ENCODE data around the gene SLC16A3.

Gene SLC16A3

GRCh38 chr17:82278308-82278707 lies 49.5 kb downstream of the SLC16A3 start:
- no peak overlapping the region for H3K27ac ChIP-seq (ENCODE audit: low read depth, low read length)
- H3K4me3 ChIP-seq (ENCODE audit: low read depth in 1 of 2, low read length in 2 of 2) = no peak overlapping the region
- H3K4me1 ChIP-seq (ENCODE audit: insufficient read depth, low read length) = peaks cover 7% of the 10 kb centered on the region
- no peaks in the 10 kb centered on the region for H3K9me3 ChIP-seq (ENCODE audit: low read length)
- H3K9ac ChIP-seq (ENCODE audit: low read length) = no peak overlapping the region
- H3K36me3 ChIP-seq (ENCODE audit: insufficient read depth, low read length) = no peaks in the 10 kb centered on the region
- H3K27me3 ChIP-seq (ENCODE audit: control insufficient read depth in 1 of 2, insufficient read depth in 2 of 2, low read length in 2 of 2) = no peaks in the 10 kb centered on the region

- Histone ChIP-seq H3K27me3 (ENCODE audit: control insufficient read depth in 1 of 2, insufficient read depth in 2 of 2, low read length in 2 of 2) (no peaks in the 10 kb centered on the region), H3K4me1 (ENCODE audit: insufficient read depth, low read length) (peaks cover 7% of the 10 kb centered on the region), H3K27ac (ENCODE audit: low read depth, low read length) (no peak overlapping the region), H3K9me3 (ENCODE audit: low read length) (no peaks in the 10 kb centered on the region), H3K4me3 (ENCODE audit: low read depth in 1 of 2, low read length in 2 of 2) (no peak overlapping the region), H3K9ac (ENCODE audit: low read length) (no peak overlapping the region), H3K36me3 (ENCODE audit: insufficient read depth, low read length) (no peaks in the 10 kb centered on the region)
These were observed 50.0 kb downstream of the SLC16A3 start for GRCh38 chr17:82278786-82279391.

GRCh38 chr17:82280537-82280936 lies 51.7 kb downstream of the SLC16A3 start:
- Histone ChIP-seq H3K9ac (ENCODE audit: low read length) (no peak overlapping the region), H3K4me3 (ENCODE audit: low read depth in 1 of 2, low read length in 2 of 2) (no peak overlapping the region), H3K27me3 (ENCODE audit: control insufficient read depth in 1 of 2, insufficient read depth in 2 of 2, low read length in 2 of 2) (no peaks in the 10 kb centered on the region), H3K9me3 (ENCODE audit: low read length) (no peaks in the 10 kb centered on the region), H3K27ac (ENCODE audit: low read depth, low read length) (no peak overlapping the region), H3K4me1 (ENCODE audit: insufficient read depth, low read length) (no peaks in the 10 kb centered on the region), H3K36me3 (ENCODE audit: insufficient read depth, low read length) (no peaks in the 10 kb centered on the region)

GRCh38 chr17:82281076-82281475 lies 52.2 kb downstream of the SLC16A3 start:
- Histone ChIP-seq H3K9me3 (ENCODE audit: low read length) (no peaks in the 10 kb centered on the region), H3K9ac (ENCODE audit: low read length) (no peak overlapping the region), H3K27me3 (ENCODE audit: control insufficient read depth in 1 of 2, insufficient read depth in 2 of 2, low read length in 2 of 2) (no peaks in the 10 kb centered on the region), H3K4me1 (ENCODE audit: insufficient read depth, low read length) (no peaks in the 10 kb centered on the region), H3K36me3 (ENCODE audit: insufficient read depth, low read length) (no peaks in the 10 kb centered on the region), H3K4me3 (ENCODE audit: low read depth in 1 of 2, low read length in 2 of 2) (no peak overlapping the region), H3K27ac (ENCODE audit: low read depth, low read length) (no peak overlapping the region)

GRCh38 chr17:82281502-82282238 lies 52.8 kb downstream of the SLC16A3 start:
- Histone ChIP-seq H3K9ac (ENCODE audit: low read length) (no peak overlapping the region), H3K4me1 (ENCODE audit: insufficient read depth, low read length) (no peaks in the 10 kb centered on the region), H3K36me3 (ENCODE audit: insufficient read depth, low read length) (no peaks in the 10 kb centered on the region), H3K27me3 (ENCODE audit: control insufficient read depth in 1 of 2, insufficient read depth in 2 of 2, low read length in 2 of 2) (no peaks in the 10 kb centered on the region), H3K4me3 (ENCODE audit: low read depth in 1 of 2, low read length in 2 of 2) (no peak overlapping the region), H3K27ac (ENCODE audit: low read depth, low read length) (no peak overlapping the region), H3K9me3 (ENCODE audit: low read length) (no peaks in the 10 kb centered on the region)

- Histone ChIP-seq H3K4me3 (ENCODE audit: low read depth in 1 of 2, low read length in 2 of 2) (no peak overlapping the region), H3K9ac (ENCODE audit: low read length) (no peak overlapping the region), H3K27ac (ENCODE audit: low read depth, low read length) (no peak overlapping the region), H3K36me3 (ENCODE audit: insufficient read depth, low read length) (no peaks in the 10 kb centered on the region), H3K9me3 (ENCODE audit: low read length) (no peaks in the 10 kb centered on the region), H3K27me3 (ENCODE audit: control insufficient read depth in 1 of 2, insufficient read depth in 2 of 2, low read length in 2 of 2) (no peaks in the 10 kb centered on the region), H3K4me1 (ENCODE audit: insufficient read depth, low read length) (peaks cover 1% of the 10 kb centered on the region)
These were observed 53.7 kb downstream of the SLC16A3 start for GRCh38 chr17:82282239-82283207.

GRCh38 chr17:82283208-82283749 lies 54.4 kb downstream of the SLC16A3 start:
- H3K9ac ChIP-seq (ENCODE audit: low read length) = no peak overlapping the region
- no peak overlapping the region for H3K4me3 ChIP-seq (ENCODE audit: low read depth in 1 of 2, low read length in 2 of 2)
- H3K4me1 ChIP-seq (ENCODE audit: insufficient read depth, low read length) = peaks cover 9% of the 10 kb centered on the region
- no peaks in the 10 kb centered on the region for H3K9me3 ChIP-seq (ENCODE audit: low read length)
- no peaks in the 10 kb centered on the region for H3K27me3 ChIP-seq (ENCODE audit: control insufficient read depth in 1 of 2, insufficient read depth in 2 of 2, low read length in 2 of 2)
- no peak overlapping the region for H3K27ac ChIP-seq (ENCODE audit: low read depth, low read length)
- no peaks in the 10 kb centered on the region for H3K36me3 ChIP-seq (ENCODE audit: insufficient read depth, low read length)

GRCh38 chr17:82285141-82285540 lies 56.3 kb downstream of the SLC16A3 start:
- peaks cover 18% of the 10 kb centered on the region for H3K4me1 ChIP-seq (ENCODE audit: insufficient read depth, low read length)
- H3K4me3 ChIP-seq (ENCODE audit: low read depth in 1 of 2, low read length in 2 of 2) = no peak overlapping the region
- H3K9ac ChIP-seq (ENCODE audit: low read length) = no peak overlapping the region
- H3K9me3 ChIP-seq (ENCODE audit: low read length) = no peaks in the 10 kb centered on the region
- H3K27me3 ChIP-seq (ENCODE audit: control insufficient read depth in 1 of 2, insufficient read depth in 2 of 2, low read length in 2 of 2) = no peaks in the 10 kb centered on the region
- H3K36me3 ChIP-seq (ENCODE audit: insufficient read depth, low read length) = no peaks in the 10 kb centered on the region
- no peak overlapping the region for H3K27ac ChIP-seq (ENCODE audit: low read depth, low read length)

- Histone ChIP-seq H3K27ac (ENCODE audit: low read depth, low read length) (peak overlapping the region; percentile 61), H3K9ac (ENCODE audit: low read length) (no peak overlapping the region), H3K4me3 (ENCODE audit: low read depth in 1 of 2, low read length in 2 of 2) (no peak overlapping the region), H3K4me1 (ENCODE audit: insufficient read depth, low read length) (peaks cover 25% of the 10 kb centered on the region), H3K36me3 (ENCODE audit: insufficient read depth, low read length) (no peaks in the 10 kb centered on the region), H3K27me3 (ENCODE audit: control insufficient read depth in 1 of 2, insufficient read depth in 2 of 2, low read length in 2 of 2) (no peaks in the 10 kb centered on the region), H3K9me3 (ENCODE audit: low read length) (no peaks in the 10 kb centered on the region)
These were observed 58.4 kb downstream of the SLC16A3 start for GRCh38 chr17:82287013-82287867.

- no peaks in the 10 kb centered on the region for H3K27me3 ChIP-seq (ENCODE audit: control insufficient read depth in 1 of 2, insufficient read depth in 2 of 2, low read length in 2 of 2)
- no peak overlapping the region for H3K9ac ChIP-seq (ENCODE audit: low read length)
- H3K27ac ChIP-seq (ENCODE audit: low read depth, low read length) = peak overlapping the region; percentile 61
- H3K4me3 ChIP-seq (ENCODE audit: low read depth in 1 of 2, low read length in 2 of 2) = no peak overlapping the region
- no peaks in the 10 kb centered on the region for H3K9me3 ChIP-seq (ENCODE audit: low read length)
- H3K36me3 ChIP-seq (ENCODE audit: insufficient read depth, low read length) = no peaks in the 10 kb centered on the region
- H3K4me1 ChIP-seq (ENCODE audit: insufficient read depth, low read length) = peaks cover 25% of the 10 kb centered on the region
These were observed 59.3 kb downstream of the SLC16A3 start for GRCh38 chr17:82287868-82288801.

Measured in muscle layer of colon (tissue), 2 donors.